ENCODE measurements around the gene NF2.

DNA sequence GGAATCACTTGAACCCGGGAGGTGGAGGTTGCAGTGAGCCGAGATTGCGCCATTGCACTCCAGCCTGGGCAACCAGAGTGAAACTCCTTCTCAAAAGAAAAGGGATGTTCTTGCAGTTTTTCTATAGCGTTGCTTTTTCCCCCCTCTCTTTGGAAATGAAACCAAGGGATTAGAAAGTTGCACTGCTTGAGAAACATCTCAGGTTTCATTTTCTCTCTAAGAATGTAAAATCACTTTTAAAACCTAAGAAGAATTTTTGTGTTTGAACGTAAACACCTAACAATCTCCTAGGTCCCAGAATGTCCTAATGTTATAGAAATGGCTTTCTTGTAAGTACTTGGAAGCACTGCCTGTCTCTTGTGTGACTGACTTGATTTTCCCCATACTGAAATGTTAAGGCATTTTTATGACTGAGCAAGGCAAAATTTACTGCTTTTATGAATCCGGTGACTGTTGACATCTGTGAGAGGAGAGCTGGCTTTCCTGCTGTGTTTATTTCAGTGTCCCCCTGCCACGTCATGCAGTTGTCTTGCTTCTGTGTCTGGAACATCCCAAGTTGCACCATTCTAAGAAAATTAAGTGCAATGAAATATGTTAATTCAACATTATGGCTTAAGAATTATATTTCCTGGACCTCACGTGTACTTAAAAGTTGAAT is 37.7 kb downstream of the NF2 start:
- TF ChIP-seq RNF2 (IDR thresholded peaks at IDR 0.05; ENCODE audit: borderline replicate concordance, low read depth) (no peak), MAZ (IDR thresholded peaks at IDR 0.05; ENCODE audit: borderline replicate concordance, low read depth, low read length) (no peak), CTCF (IDR thresholded peaks at IDR 0.05) (no peak), PBX3 (IDR thresholded peaks at IDR 0.05) (no peak), FOSL2 (IDR thresholded peaks at IDR 0.05) (no peak), FOSL2 (CRISPR knock-in tag; IDR thresholded peaks at IDR 0.05) (no peak), EP300 (IDR thresholded peaks at IDR 0.05) (no peak), MYC (IDR thresholded peaks at IDR 0.05; ENCODE audit: borderline replicate concordance, low read length) (no peak)

Measured in A549 (cell line).